HG03558 (cell line): Measurements from ENCODE around the gene NPM3.

Experiments used
- ATAC-seq: cut with Tn5 transposase; IDR thresholded peaks from one replicate; pipeline ENCODE4 v1.9.1; 2021; ENCODE audit warnings: moderate number of reproducible peaks; ENCODE audit not compliant: unreplicated experiment; ENCODE audit errors: extremely low read depth

NPM3 gene

GRCh38 chr10:101762736-101763135, 20.5 kb downstream of the NPM3 start:
- no peak for ATAC-seq

GRCh38 chr10:101761226-101761625, 22.0 kb downstream of the NPM3 start:
- no peak for ATAC-seq

GRCh38 chr10:101760510-101760909, 22.7 kb downstream of the NPM3 start:
- no peak for ATAC-seq

GRCh38 chr10:101759309-101760247, 23.7 kb downstream of the NPM3 start:
- no peak for ATAC-seq

GRCh38 chr10:101758858-101759257, 24.4 kb downstream of the NPM3 start:
- no peak for ATAC-seq

- no peak for ATAC-seq
Measured at GRCh38 chr10:101752241-101752640, 31.0 kb downstream of the NPM3 start.

GRCh38 chr10:101749047-101750016, 33.9 kb downstream of the NPM3 start:
- no peak for ATAC-seq

- no peak for ATAC-seq
Measured at GRCh38 chr10:101748496-101748895, 34.8 kb downstream of the NPM3 start.

- ATAC-seq: no peak
Measured at GRCh38 chr10:101745074-101745696, 38.1 kb downstream of the NPM3 start.

- ATAC-seq: no peak
Measured at GRCh38 chr10:101744267-101744666, 39.0 kb downstream of the NPM3 start.

GRCh38 chr10:101741938-101742337, 41.3 kb downstream of the NPM3 start:
- no peak for ATAC-seq

- ATAC-seq: no peak
Measured at GRCh38 chr10:101736666-101737065, 46.6 kb downstream of the NPM3 start.

- ATAC-seq: no peak
Measured at GRCh38 chr10:101732096-101732495, 51.1 kb downstream of the NPM3 start.
